Ovary (tissue), 9 donors: ENCODE measurements around the gene NPAT. TPM values are rescaled to one million over a fixed set of nuclear protein-coding genes. Genes with fewer than 3 reads are reported as not detected.

Experiments
- DNase-seq, 5 donors: peaks; one replicate each; pipeline ENCODE4 v3.0.0-alpha.2; 2019 to 2020
- H3K27ac ChIP-seq, 2 donors: fragments of 200-600 bp; one replicate each; pipeline versions ENCODE4 v1.5.1 to v1.8.0; 2019 to 2022
- H3K27me3 ChIP-seq: fragments of 200-600 bp; one replicate; pipeline ENCODE4 v1.8.0; 2022
- H3K36me3 ChIP-seq: fragments of 200-600 bp; sonication (generic); one replicate; pipeline ENCODE4 v1.5.1; 2019
- H3K4me1 ChIP-seq: one replicate; pipeline ENCODE4 v1.8.1; 2013; ENCODE audit warnings: mild to moderate bottlenecking, moderate library complexity; ENCODE audit not compliant: insufficient read depth
- H3K4me3 ChIP-seq: fragments of 200-600 bp; sonication (generic); one replicate; pipeline ENCODE4 v1.5.1; 2017
- H3K9me3 ChIP-seq, 2 donors: fragments of 200-600 bp in 1 of 2; sonication (generic) in 1 of 2; one replicate each; pipeline versions ENCODE4 v1.5.1 to v1.8.1; 2013 to 2019; ENCODE audit warnings: mild to moderate bottlenecking in 1 of 2, moderate library complexity in 1 of 2
- CTCF ChIP-seq, 3 donors: fragments of 450-650 bp in 2 of 3; fragments of 200-600 bp in 1 of 3; IDR thresholded peaks; one replicate each; pipeline versions ENCODE4 v1.5.1 to v1.8.0; 2016 to 2022; ENCODE audit warnings: antibody characterized with exemption in 3 of 3, mild to moderate bottlenecking in 1 of 3
- EP300 ChIP-seq: sonication (generic); formaldehyde crosslinking; IDR thresholded peaks from one replicate; pipeline ENCODE4 v1.6.1; 2017; ENCODE audit warnings: antibody characterized with exemption
- POLR2A ChIP-seq: fragments of 450-650 bp; IDR thresholded peaks from one replicate; pipeline ENCODE4 v1.6.1; 2017; ENCODE audit warnings: antibody characterized with exemption, mild to moderate bottlenecking, moderate library complexity
- WGBS, 3 donors: extraction: QIAGEN DNeasy Blood & Tissue Kit in 1 of 3; methylation state at CpG; one replicate each; pipeline versions ENCODE4 v1.1.5 to v1.1.7; 2013 to 2017; 5-methylcytosine and 5-hydroxymethylcytosine counted together
- intact Hi-C, 4 donors: fragments of 100-400 bp; cut with DNase I; formaldehyde crosslinking; loops; one replicate each; pipeline versions ENCODE4 v1.11.0 to v1.15.1; 2022 to 2023
- polyA plus RNA-seq, 2 donors: library from polyadenylated mRNA; stranded (reverse); fragments of 200-250 nt in 1 of 2; fragments of 350-450 nt in 1 of 2; fragmentation: Illumina TruSeq in 1 of 2; extraction: RNeasy Lipid Tissue Mini Kit (QIAGEN cat#74804) in 1 of 2; gene quantifications; one replicate each; pipeline ENCODE4 v1.2.3, GENCODE V29; 2013 to 2014
- total RNA-seq, 7 donors: library from RNA; depleted of rRNA in 2 of 7; stranded (reverse); fragments of >200 nt in 2 of 7; fragmentation: NEBNext Ultra II Directional in 3 of 7; extraction: Animal tissue kit (Norgen Biotek cat#: 25700) in 3 of 7; gene quantifications; one replicate each; pipeline versions ENCODE4 v1.1.0 to v1.2.4, GENCODE V29; 2016 to 2023
- donor health status: DM: no; HTN: no; CAD: no; lungs with moderate emphysema.
- donor health status: DM: no; HTN: no; CAD: no.
- donor health status: Bipolar disorder and iron deficiency.
- donor health status: DM: yes; HTN: yes; CAD: no.
- donor health status: DM: no; HTN: no; CAD: no.
- donor health status: DM: yes; HTN: yes; CAD: no.

Gene NPAT
- total and polyA plus RNA-seq, 9 donors: 6.2 to 23.3 (median 16.5) TPM

- intact Hi-C loops: no loop called here
- WGBS, 3 donors: 66 to 82% (median 80%) methylated on average over 3 of the region's 3 CpGs
- Histone ChIP-seq H3K27me3 (no peaks in the 10 kb centered on the region), H3K4me1 (no peaks in the 10 kb centered on the region), H3K27ac (no peak overlapping the region), H3K36me3 (no peaks in the 10 kb centered on the region), H3K9me3 (no peaks in the 10 kb centered on the region), H3K4me3 (no peak overlapping the region)
- DNase-seq: no peak
- TF ChIP-seq CTCF (IDR thresholded peaks at IDR 0.05) (no peak), EP300 (no peak)
These were observed 23.9 kb upstream of the NPAT start for GRCh38 chr11:108246308-108246707.

GRCh38 chr11:108242422-108242821 is 20.0 kb upstream of the NPAT start:
- no peaks in the 10 kb centered on the region for H3K9me3 ChIP-seq
- intact Hi-C loops: no loop called here
- DNase-seq: no peak
- TF ChIP-seq CTCF (IDR thresholded peaks at IDR 0.05) (no peak), POLR2A (no peak), EP300 (no peak)
- no peaks in the 10 kb centered on the region for H3K27me3 ChIP-seq
- no peaks in the 10 kb centered on the region for H3K4me1 ChIP-seq
- WGBS, 3 donors: 96 to 98% (median 97%) methylated on average over 2 of the region's 2 CpGs
- H3K4me3 ChIP-seq: no peak overlapping the region
- H3K36me3 ChIP-seq: no peaks in the 10 kb centered on the region
- no peak overlapping the region for H3K27ac ChIP-seq

GRCh38 chr11:108241330-108242037 is 19.0 kb upstream of the NPAT start:
- Histone ChIP-seq H3K36me3 (no peaks in the 10 kb centered on the region), H3K9me3 (no peaks in the 10 kb centered on the region), H3K27me3 (no peaks in the 10 kb centered on the region), H3K27ac (no peak overlapping the region), H3K4me3 (no peak overlapping the region), H3K4me1 (no peaks in the 10 kb centered on the region)
- TF ChIP-seq EP300 (no peak), POLR2A (no peak)
- intact Hi-C loops: no loop called here
- 78 to 99% (median 91%) methylated on average over 4 of the region's 4 CpGs for WGBS, 3 donors
- DNase-seq: no peak

- intact Hi-C loops: no loop called here
- no peak overlapping the region for H3K4me3 ChIP-seq
- TF ChIP-seq POLR2A: no peak
- no peak for TF ChIP-seq CTCF (IDR thresholded peaks at IDR 0.05)
- no peak for TF ChIP-seq EP300
- no peaks in the 10 kb centered on the region for H3K9me3 ChIP-seq
- no peaks in the 10 kb centered on the region for H3K36me3 ChIP-seq
- no peak overlapping the region for H3K27ac ChIP-seq
- DNase-seq: no peak
- no peaks in the 10 kb centered on the region for H3K27me3 ChIP-seq
- no peaks in the 10 kb centered on the region for H3K4me1 ChIP-seq
These were observed 16.6 kb upstream of the NPAT start for GRCh38 chr11:108239076-108239475.

- Histone ChIP-seq H3K4me3 (no peak overlapping the region), H3K36me3 (no peaks in the 10 kb centered on the region), H3K9me3 (no peaks in the 10 kb centered on the region), H3K27me3 (no peaks in the 10 kb centered on the region), H3K4me1 (no peaks in the 10 kb centered on the region), H3K27ac (no peak overlapping the region)
- WGBS, 3 donors: 91 to 94% (median 93%) methylated on average over 1 of the region's 1 CpG
- DNase-seq: no peak
- TF ChIP-seq POLR2A (no peak), CTCF (IDR thresholded peaks at IDR 0.05) (no peak), EP300 (no peak)
- intact Hi-C loops: no loop called here
These were observed 14.6 kb upstream of the NPAT start for GRCh38 chr11:108237058-108237481.
